SK-N-SH treated with all-trans-retinoic acid at 6 μM for 48 hours (cell line): Measurements from ENCODE around the gene ERCC2.
"Not testable (repeated sequence)": the region's sequence is repeated elsewhere in the genome, so short reads cannot be mapped to it uniquely, and the experiment has no call there.

Source experiments
- ATAC-seq: fragments of 200-7000 bp; cut with Tn5 transposase; 3 replicates; pipeline ENCODE4 v1.9.1; 2020; ENCODE audit warnings: mild to moderate bottlenecking, moderate library complexity
- ARNTL ChIP-seq: fragments of 450-650 bp; formaldehyde crosslinking; IDR thresholded peaks from 2 replicates; pipeline ENCODE4 v1.5.0; 2020; ENCODE audit warnings: low read depth, mild to moderate bottlenecking, moderate library complexity, borderline replicate concordance
- BACH2 ChIP-seq: fragments of 250-450 bp; sonication (Bioruptor Pico); IDR thresholded peaks from 2 replicates; pipeline ENCODE4 v1.9.0; 2021; ENCODE audit warnings: mild to moderate bottlenecking, borderline replicate concordance
- CSDC2 ChIP-seq: fragments of 250-450 bp; sonication (Bioruptor Pico); IDR thresholded peaks from 2 replicates; pipeline ENCODE4 v1.5.0; 2020; ENCODE audit warnings: mild to moderate bottlenecking, moderate library complexity
- ESRRG ChIP-seq: fragments of 250-450 bp; sonication (Bioruptor Pico); IDR thresholded peaks from 2 replicates; pipeline ENCODE4 v1.6.1; 2021; ENCODE audit warnings: mild to moderate bottlenecking
- GLIS3 ChIP-seq: fragments of 250-450 bp; sonication (Bioruptor Pico); IDR thresholded peaks from 2 replicates; pipeline ENCODE4 v1.5.0; 2020; ENCODE audit warnings: mild to moderate bottlenecking, moderate library complexity
- ISL1 ChIP-seq: fragments of 250-450 bp; sonication (Bioruptor Pico); IDR thresholded peaks from 2 replicates; pipeline ENCODE4 v2.1.2; 2022; ENCODE audit warnings: mild to moderate bottlenecking, moderate library complexity
- OSR1 ChIP-seq: fragments of 250-450 bp; sonication (Bioruptor Pico); IDR thresholded peaks from 2 replicates; pipeline ENCODE4 v1.8.0; 2022; ENCODE audit warnings: moderate library complexity, mild to moderate bottlenecking, inconsistent platforms
- PATZ1 ChIP-seq: fragments of 250-450 bp; sonication (Bioruptor Pico); IDR thresholded peaks from 2 replicates; pipeline ENCODE4 v1.8.0; 2020; ENCODE audit warnings: mild to moderate bottlenecking, moderate library complexity, borderline replicate concordance
- POU6F1 ChIP-seq: fragments of 250-450 bp; sonication (Bioruptor Pico); IDR thresholded peaks from 2 replicates; pipeline ENCODE4 v1.8.0; 2021; ENCODE audit warnings: low read depth, mild to moderate bottlenecking, moderate library complexity, borderline replicate concordance
- PPARA ChIP-seq: fragments of 250-450 bp; sonication (Bioruptor Pico); IDR thresholded peaks from 2 replicates; pipeline ENCODE4 v1.5.0; 2020; ENCODE audit warnings: mild to moderate bottlenecking, borderline replicate concordance
- RARB ChIP-seq: fragments of 250-450 bp; sonication (Bioruptor Pico); IDR thresholded peaks from 2 replicates; pipeline ENCODE4 v1.8.0; 2021; ENCODE audit warnings: mild to moderate bottlenecking, moderate library complexity
- TOX ChIP-seq: fragments of 250-450 bp; sonication (Bioruptor Pico); IDR thresholded peaks from 2 replicates; pipeline ENCODE4 v1.8.0; 2021; ENCODE audit warnings: mild to moderate bottlenecking, moderate library complexity, borderline replicate concordance
- TSHZ2 ChIP-seq: fragments of 250-450 bp; sonication (Bioruptor Pico); IDR thresholded peaks from 2 replicates; pipeline ENCODE4 v1.5.0; 2020; ENCODE audit warnings: mild to moderate bottlenecking, moderate library complexity
- ZC3H10 ChIP-seq: fragments of 250-450 bp; sonication (Bioruptor Pico); IDR thresholded peaks from 2 replicates; pipeline ENCODE4 v1.5.1; 2021; ENCODE audit warnings: mild to moderate bottlenecking, moderate library complexity
- ZFP3 ChIP-seq: fragments of 250-450 bp; sonication (Bioruptor Pico); IDR thresholded peaks from 2 replicates; pipeline ENCODE4 v1.5.0; 2020; ENCODE audit warnings: mild to moderate bottlenecking, moderate library complexity
- ZNF565 ChIP-seq: fragments of 450-650 bp; formaldehyde crosslinking; conservative IDR thresholded peaks from 2 replicates; pipeline ENCODE4 v1.5.0; 2020; ENCODE audit warnings: low read depth, mild to moderate bottlenecking, moderate library complexity
- ZNF70 ChIP-seq: fragments of 450-650 bp; formaldehyde crosslinking; IDR thresholded peaks from 2 replicates; pipeline ENCODE4 v1.5.0; 2020; ENCODE audit warnings: mild to moderate bottlenecking, moderate library complexity
- ZNF8 ChIP-seq: fragments of 450-650 bp; formaldehyde crosslinking; IDR thresholded peaks from 2 replicates; pipeline ENCODE4 v1.5.0; 2020; ENCODE audit warnings: mild to moderate bottlenecking, moderate library complexity

ERCC2 gene

GRCh38 chr19:45314708-45315245 is 55.6 kb downstream of the ERCC2 start:
- ATAC-seq = no peak
- TF ChIP-seq ESRRG (CRISPR knock-in tag) (no peak), ZC3H10 (CRISPR knock-in tag) (no peak), TOX (CRISPR knock-in tag) (no peak), ISL1 (no peak), PPARA (CRISPR knock-in tag) (no peak), OSR1 (no peak), RARB (no peak)

GRCh38 chr19:45312285-45312684 is 58.1 kb downstream of the ERCC2 start:
- ATAC-seq = not testable (repeated sequence)

- ATAC-seq = no peak
- no peak for TF ChIP-seq ZNF8 (CRISPR knock-in tag)
- no peak for TF ChIP-seq ARNTL (CRISPR knock-in tag)
- no peak for TF ChIP-seq BACH2 (CRISPR knock-in tag)
- TF ChIP-seq ESRRG (CRISPR knock-in tag) = no peak
- no peak for TF ChIP-seq TSHZ2
- no peak for TF ChIP-seq ZFP3
- no peak for TF ChIP-seq CSDC2
Observed at GRCh38 chr19:45311621-45312020, 58.8 kb downstream of the ERCC2 start.

GRCh38 chr19:45309322-45309721 is 61.1 kb downstream of the ERCC2 start:
- ATAC-seq = not testable (repeated sequence)

GRCh38 chr19:45307361-45307760 is 63.0 kb downstream of the ERCC2 start:
- ATAC-seq = no peak
- TF ChIP-seq ZNF8 (CRISPR knock-in tag) (no peak), OSR1 (no peak), BACH2 (CRISPR knock-in tag) (no peak), TOX (CRISPR knock-in tag) (no peak), CSDC2 (no peak), ZNF565 (CRISPR knock-in tag) (no peak), POU6F1 (CRISPR knock-in tag) (no peak), ARNTL (CRISPR knock-in tag) (no peak), PATZ1 (CRISPR knock-in tag) (no peak), ZFP3 (no peak), GLIS3 (no peak), ISL1 (no peak), TSHZ2 (no peak), ZC3H10 (CRISPR knock-in tag) (no peak), ZNF70 (no peak), PPARA (CRISPR knock-in tag) (no peak)
